Gastroesophageal sphincter (tissue), 3 donors: ENCODE measurements around the gene NEDD4L.

Experiments used
- POLR2A ChIP-seq, 2 donors: fragments of 450-650 bp; IDR thresholded peaks; one replicate each; pipeline ENCODE4 v1.6.1; 2017; ENCODE audit warnings: antibody characterized with exemption in 2 of 2, mild to moderate bottlenecking in 2 of 2, moderate library complexity in 1 of 2
- POLR2AphosphoS5 ChIP-seq: sonication (generic); formaldehyde crosslinking; IDR thresholded peaks from one replicate; pipeline ENCODE4 v1.6.1; 2017; ENCODE audit warnings: antibody characterized with exemption
- TF ChIP-seq, protein P1 (sequence below), 4 experiments: fragments of 200-600 bp in 2 of 4; fragments of 450-650 bp in 2 of 4; sonication (generic) in 1 of 4; IDR thresholded peaks; one replicate each; pipeline ENCODE4 v1.5.1; 2017 to 2019; ENCODE audit warnings: antibody characterized with exemption in 4 of 4, mild to moderate bottlenecking in 2 of 4, moderate library complexity in 2 of 4

DNA sequence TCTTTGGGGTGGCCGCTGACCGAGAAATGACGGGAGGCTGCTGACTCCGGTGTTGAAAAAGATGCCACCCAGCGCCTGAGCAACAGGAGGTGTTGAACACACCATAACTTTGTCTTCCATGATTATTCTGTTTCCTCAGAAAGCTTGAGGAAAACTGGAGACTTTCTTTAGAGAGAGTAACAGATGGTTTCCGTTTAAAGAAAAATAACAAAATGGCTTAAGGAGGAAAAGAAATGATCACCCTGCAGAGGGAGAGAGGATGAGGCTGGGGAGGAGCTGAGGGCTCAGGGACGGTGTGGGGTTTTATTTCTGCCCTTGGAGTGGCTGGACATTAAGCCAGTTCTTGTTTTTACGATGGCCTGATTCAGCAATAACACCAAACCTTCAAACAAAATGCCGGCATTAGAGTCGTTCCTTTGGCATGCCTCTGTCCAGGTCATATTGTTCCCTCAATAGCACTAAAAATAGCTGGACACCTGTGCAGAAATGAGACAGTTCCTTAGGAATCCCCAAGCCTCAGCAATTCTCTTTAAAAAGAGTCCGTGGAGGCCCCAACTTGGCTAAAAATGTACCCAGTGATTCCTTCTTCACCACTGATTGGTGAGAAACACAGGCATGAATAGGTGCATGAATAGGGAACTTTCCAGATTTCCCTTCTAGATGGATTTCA, 402.5 kb downstream of the NEDD4L start:
- TF ChIP-seq, protein P1, sequence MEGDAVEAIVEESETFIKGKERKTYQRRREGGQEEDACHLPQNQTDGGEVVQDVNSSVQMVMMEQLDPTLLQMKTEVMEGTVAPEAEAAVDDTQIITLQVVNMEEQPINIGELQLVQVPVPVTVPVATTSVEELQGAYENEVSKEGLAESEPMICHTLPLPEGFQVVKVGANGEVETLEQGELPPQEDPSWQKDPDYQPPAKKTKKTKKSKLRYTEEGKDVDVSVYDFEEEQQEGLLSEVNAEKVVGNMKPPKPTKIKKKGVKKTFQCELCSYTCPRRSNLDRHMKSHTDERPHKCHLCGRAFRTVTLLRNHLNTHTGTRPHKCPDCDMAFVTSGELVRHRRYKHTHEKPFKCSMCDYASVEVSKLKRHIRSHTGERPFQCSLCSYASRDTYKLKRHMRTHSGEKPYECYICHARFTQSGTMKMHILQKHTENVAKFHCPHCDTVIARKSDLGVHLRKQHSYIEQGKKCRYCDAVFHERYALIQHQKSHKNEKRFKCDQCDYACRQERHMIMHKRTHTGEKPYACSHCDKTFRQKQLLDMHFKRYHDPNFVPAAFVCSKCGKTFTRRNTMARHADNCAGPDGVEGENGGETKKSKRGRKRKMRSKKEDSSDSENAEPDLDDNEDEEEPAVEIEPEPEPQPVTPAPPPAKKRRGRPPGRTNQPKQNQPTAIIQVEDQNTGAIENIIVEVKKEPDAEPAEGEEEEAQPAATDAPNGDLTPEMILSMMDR (IDR thresholded peaks at IDR 0.05) = no peak
- no peak for TF ChIP-seq POLR2AphosphoS5
- no peak for TF ChIP-seq POLR2A (IDR thresholded peaks at IDR 0.05)
